Smooth muscle cell (in vitro differentiated cells): ENCODE results near the gene RAB28. TPM values are rescaled to one million over a fixed set of nuclear protein-coding genes. Genes with fewer than 3 reads are reported as not detected.

Experiments
- DNase-seq: peaks from one replicate; lab custom pipeline; 2025; ENCODE audit not compliant: unreplicated experiment; lab: John Stamatoyannopoulos, UW
- H2AFZ ChIP-seq: fragments of 200-600 bp; sonication (generic); 2 replicates; pipeline ENCODE4 v1.6.0; 2016; ENCODE audit warnings: antibody characterized with exemption, low read depth, mild to moderate bottlenecking
- H3F3A ChIP-seq: fragments of 200-600 bp; sonication (generic); 2 replicates; pipeline ENCODE4 v1.6.0; 2017; ENCODE audit warnings: antibody characterized with exemption, low read depth
- H3K27ac ChIP-seq: fragments of 200-600 bp; sonication (generic); 2 replicates; pipeline ENCODE4 v1.5.1; 2016; ENCODE audit warnings: low read depth, mild to moderate bottlenecking
- H3K27me3 ChIP-seq: fragments of 200-600 bp; sonication (generic); 2 replicates; pipeline ENCODE4 v1.6.1; 2016; ENCODE audit warnings: low read depth, mild to moderate bottlenecking
- H3K36me3 ChIP-seq: fragments of 200-600 bp; sonication (generic); 2 replicates; pipeline ENCODE4 v1.5.1; 2016; ENCODE audit warnings: low read depth
- H3K4me1 ChIP-seq: fragments of 200-600 bp; sonication (generic); 2 replicates; pipeline ENCODE4 v1.5.1; 2016; ENCODE audit warnings: low read depth
- H3K4me2 ChIP-seq: fragments of 200-600 bp; sonication (generic); 2 replicates; pipeline ENCODE4 v1.6.0; 2016; ENCODE audit warnings: mild to moderate bottlenecking
- H3K4me3 ChIP-seq: fragments of 200-600 bp; sonication (generic); 2 replicates; pipeline ENCODE4 v1.5.1; 2016; ENCODE audit warnings: mild to moderate bottlenecking
- H3K79me2 ChIP-seq: fragments of 200-600 bp; sonication (generic); 2 replicates; pipeline ENCODE4 v1.6.0; 2016; ENCODE audit warnings: low read depth, mild to moderate bottlenecking
- H3K9ac ChIP-seq: fragments of 200-600 bp; sonication (generic); 2 replicates; pipeline ENCODE4 v1.6.0; 2016; ENCODE audit warnings: low read depth
- H3K9me3 ChIP-seq: fragments of 200-600 bp; sonication (generic); replicated peaks from 2 replicates; pipeline ENCODE4 v1.5.1; 2016; ENCODE audit warnings: low read depth
- H4K20me1 ChIP-seq: fragments of 200-600 bp; sonication (generic); 2 replicates; pipeline ENCODE4 v1.6.0; 2016; ENCODE audit warnings: low read depth
- WGBS: methylation state at CpG from one replicate; pipeline ENCODE4 v1.1.7; 2016; ENCODE audit warnings: low lambda C conversion rate; 5-methylcytosine and 5-hydroxymethylcytosine counted together
- polyA plus RNA-seq: library from polyadenylated mRNA; unstranded; fragments of >200 nt; fragmentation: Nextera tagmentation; extraction: Ambion mirVana; gene quantifications from 2 replicates; pipeline ENCODE4 v1.2.1, GENCODE V29; 2016
- total RNA-seq: library from RNA; depleted of rRNA; stranded (reverse); fragments of >200 nt; gene quantifications from 2 replicates; pipeline ENCODE4 v1.2.3, GENCODE V29; 2014
- TF ChIP-seq, protein P1 (sequence below): fragments of 200-600 bp; sonication (generic); IDR thresholded peaks from 2 replicates; pipeline ENCODE4 v1.5.1; 2017; ENCODE audit warnings: borderline replicate concordance, mild to moderate bottlenecking, antibody characterized with exemption; ENCODE audit not compliant: insufficient read depth, poor library complexity, severe bottlenecking

The RAB28 gene
- total and polyA plus RNA-seq, 2 experiments from 2014 or later: 32.8 to 40.7 TPM

DNA sequence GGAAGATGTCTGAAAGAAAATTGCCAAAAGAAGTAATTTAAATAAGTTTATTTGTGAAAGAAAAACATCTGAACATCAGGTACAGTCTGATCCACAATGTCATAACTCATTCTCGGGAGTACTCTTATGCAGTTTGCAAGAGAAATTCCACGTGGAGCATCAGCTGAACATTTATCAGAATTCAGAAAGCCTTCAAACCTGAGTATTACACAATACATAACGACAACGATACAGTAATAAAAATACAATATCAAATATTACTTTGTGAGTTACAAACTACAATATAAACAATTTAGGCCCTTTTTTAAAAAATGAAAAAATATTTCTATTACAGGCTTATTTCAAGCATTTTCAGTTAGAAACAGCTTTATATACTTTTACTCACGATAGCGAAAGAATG is 116.4 kb downstream of the RAB28 start:
- no peaks in the 10 kb centered on the region for H3F3A ChIP-seq
- no peaks in the 10 kb centered on the region for H3K36me3 ChIP-seq
- H3K27ac ChIP-seq: no peak overlapping the region
- TF ChIP-seq, protein P1, sequence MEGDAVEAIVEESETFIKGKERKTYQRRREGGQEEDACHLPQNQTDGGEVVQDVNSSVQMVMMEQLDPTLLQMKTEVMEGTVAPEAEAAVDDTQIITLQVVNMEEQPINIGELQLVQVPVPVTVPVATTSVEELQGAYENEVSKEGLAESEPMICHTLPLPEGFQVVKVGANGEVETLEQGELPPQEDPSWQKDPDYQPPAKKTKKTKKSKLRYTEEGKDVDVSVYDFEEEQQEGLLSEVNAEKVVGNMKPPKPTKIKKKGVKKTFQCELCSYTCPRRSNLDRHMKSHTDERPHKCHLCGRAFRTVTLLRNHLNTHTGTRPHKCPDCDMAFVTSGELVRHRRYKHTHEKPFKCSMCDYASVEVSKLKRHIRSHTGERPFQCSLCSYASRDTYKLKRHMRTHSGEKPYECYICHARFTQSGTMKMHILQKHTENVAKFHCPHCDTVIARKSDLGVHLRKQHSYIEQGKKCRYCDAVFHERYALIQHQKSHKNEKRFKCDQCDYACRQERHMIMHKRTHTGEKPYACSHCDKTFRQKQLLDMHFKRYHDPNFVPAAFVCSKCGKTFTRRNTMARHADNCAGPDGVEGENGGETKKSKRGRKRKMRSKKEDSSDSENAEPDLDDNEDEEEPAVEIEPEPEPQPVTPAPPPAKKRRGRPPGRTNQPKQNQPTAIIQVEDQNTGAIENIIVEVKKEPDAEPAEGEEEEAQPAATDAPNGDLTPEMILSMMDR: no peak
- H2AFZ ChIP-seq: no peak overlapping the region
- H3K79me2 ChIP-seq: no peaks in the 10 kb centered on the region
- H3K4me3 ChIP-seq: no peak overlapping the region
- H3K9ac ChIP-seq: no peak overlapping the region
- H4K20me1 ChIP-seq: no peaks in the 10 kb centered on the region
- no peak for DNase-seq
- H3K4me2 ChIP-seq: no peak overlapping the region
- 95% methylated on average over 6 of the region's 6 CpGs for WGBS
- H3K4me1 ChIP-seq: no peaks in the 10 kb centered on the region
- no peaks in the 10 kb centered on the region for H3K9me3 ChIP-seq
- H3K27me3 ChIP-seq: no peaks in the 10 kb centered on the region

DNA sequence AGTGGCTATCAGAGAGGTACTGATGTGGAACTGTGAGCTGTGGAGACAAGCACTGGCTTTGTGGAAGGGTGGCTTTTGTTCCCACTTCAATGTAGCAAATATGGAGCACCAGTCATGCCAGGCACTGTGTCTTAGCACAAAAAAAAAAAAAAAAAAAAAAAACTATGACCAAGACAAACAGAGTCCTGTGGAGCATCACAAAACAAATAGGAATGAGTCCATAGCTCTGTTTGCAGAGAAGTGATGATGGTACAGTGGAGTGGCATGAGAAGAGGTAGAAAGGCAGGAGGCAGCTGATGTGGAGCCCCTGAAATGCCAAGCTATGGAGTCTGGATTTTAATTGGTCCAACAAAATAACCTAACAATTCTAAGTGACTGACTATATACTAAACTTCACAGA is 116.9 kb downstream of the RAB28 start:
- Histone ChIP-seq H3K27ac (no peak overlapping the region), H3K4me3 (no peak overlapping the region), H3K27me3 (no peaks in the 10 kb centered on the region), H3K9ac (no peak overlapping the region), H3K4me2 (no peak overlapping the region), H3F3A (no peaks in the 10 kb centered on the region), H3K79me2 (no peaks in the 10 kb centered on the region), H4K20me1 (no peaks in the 10 kb centered on the region), H3K36me3 (no peaks in the 10 kb centered on the region), H3K9me3 (no peaks in the 10 kb centered on the region), H2AFZ (no peak overlapping the region), H3K4me1 (no peaks in the 10 kb centered on the region)
- no peak for DNase-seq
- TF ChIP-seq, protein P1: no peak

- Histone ChIP-seq H3K27ac (no peak overlapping the region), H3K9me3 (no peaks in the 10 kb centered on the region), H2AFZ (no peak overlapping the region), H4K20me1 (no peaks in the 10 kb centered on the region), H3K27me3 (no peaks in the 10 kb centered on the region), H3F3A (no peaks in the 10 kb centered on the region), H3K4me2 (no peak overlapping the region), H3K9ac (no peak overlapping the region), H3K4me1 (no peaks in the 10 kb centered on the region), H3K4me3 (no peak overlapping the region), H3K36me3 (no peaks in the 10 kb centered on the region), H3K79me2 (no peaks in the 10 kb centered on the region)
- no peak for DNase-seq
- TF ChIP-seq, protein P1: no peak
- WGBS: 96% methylated on average over 3 of the region's 3 CpGs
Measured at GRCh38 chr4:13365195-13365594, 118.9 kb downstream of the RAB28 start.

DNA sequence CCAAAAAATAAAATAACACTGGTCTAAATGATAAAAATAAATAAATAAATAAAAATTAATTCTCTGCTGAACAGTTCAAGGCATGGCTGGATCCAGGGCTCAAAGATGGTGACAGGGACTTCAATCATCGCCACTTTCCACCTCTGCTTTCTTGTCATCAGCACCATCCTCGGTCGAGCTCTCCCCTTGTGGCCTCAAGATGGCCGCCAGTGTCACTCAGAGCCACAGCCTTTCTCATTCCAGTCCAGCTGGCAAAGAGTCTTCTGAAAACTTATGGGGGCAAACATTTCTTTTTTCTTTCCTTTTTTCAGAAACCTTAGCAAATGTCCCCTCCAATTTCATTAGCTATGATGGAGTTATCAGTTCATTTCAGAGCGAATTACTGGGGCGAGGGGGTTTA is 119.5 kb downstream of the RAB28 start:
- 98% methylated on average over 6 of the region's 6 CpGs for WGBS
- no peak overlapping the region for H3K27ac ChIP-seq
- H3K9me3 ChIP-seq: no peaks in the 10 kb centered on the region
- no peak overlapping the region for H3K9ac ChIP-seq
- no peaks in the 10 kb centered on the region for H3F3A ChIP-seq
- no peaks in the 10 kb centered on the region for H3K36me3 ChIP-seq
- no peaks in the 10 kb centered on the region for H3K27me3 ChIP-seq
- H3K4me3 ChIP-seq: no peak overlapping the region
- H3K4me1 ChIP-seq: no peaks in the 10 kb centered on the region
- TF ChIP-seq, protein P1: no peak
- H4K20me1 ChIP-seq: no peaks in the 10 kb centered on the region
- no peak overlapping the region for H3K4me2 ChIP-seq
- H3K79me2 ChIP-seq: no peaks in the 10 kb centered on the region
- no peak for DNase-seq
- no peak overlapping the region for H2AFZ ChIP-seq
